ENCODE results near the gene SHISAL1.

- TF ChIP-seq CTCF (IDR thresholded peaks at IDR 0.05) (no peak), POLR2A (IDR thresholded peaks at IDR 0.05) (no peak), POLR2AphosphoS5 (IDR thresholded peaks at IDR 0.05) (no peak)
These were observed 36.7 kb downstream of the SHISAL1 start for GRCh38 chr22:44276041-44276440.
